IPS-18a (cell line): ENCODE data around the gene TMEM123.

Experiments used
- H3K27ac ChIP-seq: one replicate; pipeline ENCODE4 v1.5.1; 2013; ENCODE audit warnings: low read length
- H3K27me3 ChIP-seq: one replicate; pipeline ENCODE4 v1.6.1; 2013; ENCODE audit warnings: mild to moderate bottlenecking, low read length; ENCODE audit not compliant: control insufficient read depth, insufficient read depth
- H3K36me3 ChIP-seq: one replicate; pipeline ENCODE4 v1.6.1; 2013; ENCODE audit warnings: low read depth, low read length; ENCODE audit not compliant: control insufficient read depth
- H3K4me1 ChIP-seq: one replicate; pipeline ENCODE4 v1.6.1; 2013; ENCODE audit warnings: low read depth, low read length; ENCODE audit not compliant: control insufficient read depth
- H3K4me3 ChIP-seq: one replicate; pipeline ENCODE4 v1.5.1; 2013; ENCODE audit warnings: low read length
- H3K9ac ChIP-seq: one replicate; pipeline ENCODE4 v1.6.1; 2013; ENCODE audit warnings: mild to moderate bottlenecking, low read length, moderate library complexity
- H3K9me3 ChIP-seq: one replicate; pipeline ENCODE4 v1.6.1; 2013; ENCODE audit warnings: low read depth, low read length; ENCODE audit not compliant: control insufficient read depth

TMEM123 gene

DNA sequence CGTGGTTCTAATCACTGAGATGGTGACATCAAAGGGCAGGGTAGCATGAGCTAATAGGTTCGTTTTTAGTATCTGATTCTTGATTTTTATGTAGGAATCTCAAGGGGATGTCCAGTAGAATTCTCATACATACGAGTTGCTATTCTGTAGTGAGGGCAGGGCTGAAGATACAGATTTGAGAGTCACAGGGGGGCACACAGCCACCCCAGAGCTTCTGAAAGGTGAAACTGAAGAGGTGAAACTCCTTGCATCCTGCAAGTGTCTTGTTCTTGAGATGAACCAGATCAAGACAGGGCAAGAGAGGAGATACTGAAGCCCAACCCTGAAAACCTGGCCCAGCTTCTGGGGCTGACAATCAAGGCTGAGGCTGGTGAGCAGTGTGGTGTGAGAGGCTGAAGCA is 35.6 kb upstream of the TMEM123 start:
- no peak overlapping the region for H3K4me3 ChIP-seq
- H3K9ac ChIP-seq = no peak overlapping the region
- H3K36me3 ChIP-seq = no peaks in the 10 kb centered on the region
- no peaks in the 10 kb centered on the region for H3K4me1 ChIP-seq
- H3K27ac ChIP-seq = no peak overlapping the region
- H3K27me3 ChIP-seq = no peaks in the 10 kb centered on the region
- no peaks in the 10 kb centered on the region for H3K9me3 ChIP-seq

DNA sequence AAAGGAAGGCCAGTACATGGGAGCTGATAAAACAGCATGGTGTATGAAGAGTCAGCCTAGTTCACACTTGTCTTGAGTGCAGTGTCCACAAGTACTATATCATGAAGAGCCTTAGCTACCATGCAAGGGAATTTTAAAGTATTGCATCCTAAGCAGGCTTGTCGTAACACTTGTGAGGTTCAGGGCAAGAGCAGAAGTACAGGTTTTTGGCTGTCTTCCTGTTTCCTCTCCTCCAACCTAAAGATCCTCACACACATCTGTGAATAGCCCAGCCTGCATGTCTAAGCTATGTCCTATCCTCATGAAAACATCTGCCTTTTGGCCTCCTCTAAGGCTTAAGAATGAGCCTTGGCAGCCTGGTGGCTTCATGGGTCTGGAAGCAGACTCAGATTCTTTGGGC is 34.6 kb upstream of the TMEM123 start:
- H3K27me3 ChIP-seq = no peaks in the 10 kb centered on the region
- no peak overlapping the region for H3K27ac ChIP-seq
- no peaks in the 10 kb centered on the region for H3K9me3 ChIP-seq
- no peaks in the 10 kb centered on the region for H3K36me3 ChIP-seq
- no peak overlapping the region for H3K4me3 ChIP-seq
- H3K9ac ChIP-seq = no peak overlapping the region
- H3K4me1 ChIP-seq = no peaks in the 10 kb centered on the region

DNA sequence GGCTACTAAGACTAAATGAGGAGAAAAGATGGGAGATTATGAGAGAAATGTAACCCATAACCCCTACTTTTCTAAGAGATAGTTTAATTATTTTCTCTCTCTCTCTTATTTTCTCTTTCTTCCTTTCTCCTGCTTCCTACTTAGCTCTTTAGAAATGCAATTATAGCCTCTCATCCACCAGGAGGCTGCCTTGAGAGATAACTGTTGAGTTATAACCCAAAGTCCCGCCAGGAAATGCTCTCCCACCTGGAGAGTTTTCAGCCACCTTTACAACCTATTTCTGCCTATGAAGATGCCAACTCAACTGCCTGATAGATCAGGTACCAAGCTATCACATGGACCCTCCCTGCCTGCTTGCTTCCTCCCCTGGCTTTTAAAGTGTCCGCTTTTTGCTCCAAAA is 34.0 kb upstream of the TMEM123 start:
- H3K27ac ChIP-seq = no peak overlapping the region
- H3K27me3 ChIP-seq = no peaks in the 10 kb centered on the region
- H3K9me3 ChIP-seq = no peaks in the 10 kb centered on the region
- no peaks in the 10 kb centered on the region for H3K4me1 ChIP-seq
- no peaks in the 10 kb centered on the region for H3K36me3 ChIP-seq
- H3K9ac ChIP-seq = no peak overlapping the region
- no peak overlapping the region for H3K4me3 ChIP-seq

DNA sequence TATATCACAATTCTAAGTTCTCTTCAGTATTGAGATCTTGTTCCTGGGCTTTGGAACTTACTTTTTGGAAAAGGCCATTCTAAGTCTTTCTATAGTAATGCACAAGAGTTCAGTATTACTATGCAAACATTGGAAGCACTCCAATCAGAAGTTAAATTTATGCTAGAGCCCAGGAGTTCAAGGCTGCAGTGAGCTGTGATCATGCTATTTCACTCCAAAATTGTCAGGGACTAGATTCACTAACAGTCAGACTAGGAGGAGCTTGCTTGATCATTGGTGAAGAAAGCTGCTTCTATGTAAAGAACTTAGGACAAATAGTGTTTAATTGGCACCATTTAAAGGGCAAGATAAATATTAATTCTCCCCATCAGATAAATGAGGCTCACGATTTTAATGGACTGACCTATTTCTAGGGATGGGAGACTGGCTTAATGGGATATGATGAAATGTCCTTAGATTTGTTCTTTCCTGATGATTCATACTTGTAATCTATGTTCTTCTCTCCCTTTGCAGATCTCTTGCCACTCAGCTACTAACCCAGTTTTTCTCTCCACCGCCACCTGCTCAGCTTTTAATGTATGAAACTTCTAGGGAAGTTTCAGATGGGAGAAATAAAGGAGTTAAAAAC is 32.6 kb upstream of the TMEM123 start:
- no peak overlapping the region for H3K9ac ChIP-seq
- H3K27ac ChIP-seq = no peak overlapping the region
- H3K4me1 ChIP-seq = no peaks in the 10 kb centered on the region
- no peaks in the 10 kb centered on the region for H3K36me3 ChIP-seq
- no peaks in the 10 kb centered on the region for H3K9me3 ChIP-seq
- no peaks in the 10 kb centered on the region for H3K27me3 ChIP-seq
- no peak overlapping the region for H3K4me3 ChIP-seq

DNA sequence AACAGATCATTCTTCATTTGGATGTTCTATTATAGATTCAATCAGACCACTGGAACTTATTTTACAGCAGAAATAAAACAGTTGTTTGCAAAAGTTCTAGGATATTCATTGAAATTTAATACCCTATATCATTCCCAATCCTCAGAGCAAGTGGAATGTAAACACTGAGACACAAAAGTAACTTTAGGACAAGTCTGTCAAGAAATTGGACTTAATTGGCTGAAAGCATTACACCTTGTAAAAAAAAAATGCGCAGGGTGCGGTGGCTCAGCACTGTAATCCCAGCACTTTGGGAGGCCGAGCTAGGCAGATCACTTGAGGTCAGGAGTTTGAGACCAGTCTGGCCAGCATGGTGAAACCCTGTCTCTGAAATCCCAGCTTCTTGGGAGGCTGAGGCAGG is 29.9 kb upstream of the TMEM123 start:
- no peak overlapping the region for H3K4me3 ChIP-seq
- no peaks in the 10 kb centered on the region for H3K27me3 ChIP-seq
- no peaks in the 10 kb centered on the region for H3K36me3 ChIP-seq
- H3K9ac ChIP-seq = no peak overlapping the region
- H3K27ac ChIP-seq = no peak overlapping the region
- peaks cover 10% of the 10 kb centered on the region for H3K4me1 ChIP-seq
- no peaks in the 10 kb centered on the region for H3K9me3 ChIP-seq

DNA sequence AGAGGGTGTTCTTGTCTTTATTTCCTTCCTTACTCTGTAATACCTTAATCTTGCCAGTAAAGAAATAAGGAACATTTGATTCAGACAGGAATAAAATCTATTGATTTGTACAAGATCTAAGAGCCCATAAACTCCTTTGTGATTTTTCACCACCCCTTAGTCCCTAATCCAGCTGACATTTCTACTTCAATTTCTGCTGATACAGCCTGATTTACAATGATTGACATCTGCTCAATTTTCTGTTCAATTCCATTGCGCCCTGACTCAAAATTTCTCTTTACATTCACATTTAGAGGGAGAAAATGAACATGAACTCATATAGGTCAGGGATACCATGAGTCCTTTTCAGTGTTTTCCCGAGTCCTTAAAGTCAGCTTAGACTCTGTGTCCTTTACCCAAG is 27.2 kb upstream of the TMEM123 start:
- no peak overlapping the region for H3K9ac ChIP-seq
- H3K9me3 ChIP-seq = no peaks in the 10 kb centered on the region
- H3K4me1 ChIP-seq = peaks cover 23% of the 10 kb centered on the region
- no peaks in the 10 kb centered on the region for H3K36me3 ChIP-seq
- no peaks in the 10 kb centered on the region for H3K27me3 ChIP-seq
- H3K4me3 ChIP-seq = no peak overlapping the region
- no peak overlapping the region for H3K27ac ChIP-seq

DNA sequence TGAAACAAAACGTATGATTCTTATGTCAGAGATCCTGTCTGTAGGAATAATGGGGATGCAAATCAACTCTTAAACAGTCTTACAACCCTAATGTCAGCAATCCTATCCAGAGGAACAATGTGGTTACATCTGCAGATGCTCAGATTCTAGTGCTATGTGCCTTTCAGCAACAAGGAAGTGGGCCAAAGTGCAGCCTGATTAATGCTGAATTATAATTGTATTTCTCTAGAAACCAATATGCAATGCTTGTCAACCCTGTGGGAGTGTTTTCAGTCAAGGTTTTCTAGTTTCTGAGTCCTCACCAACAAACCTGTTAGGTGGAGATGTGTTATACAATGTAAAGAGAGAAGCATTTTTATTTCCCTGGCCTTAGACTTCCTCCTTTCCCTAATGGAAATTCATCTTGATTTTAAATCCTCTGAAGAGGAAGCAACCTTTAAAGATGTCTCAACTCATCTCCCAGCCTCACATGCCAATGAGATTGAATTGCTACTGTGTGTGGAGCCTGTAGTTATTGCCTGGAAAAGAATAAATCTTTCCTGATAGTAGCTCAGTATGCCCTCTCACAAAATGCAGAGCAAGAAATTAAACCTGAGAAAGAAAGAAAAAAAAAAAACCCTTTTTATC is 26.2 kb upstream of the TMEM123 start:
- H3K27ac ChIP-seq = no peak overlapping the region
- H3K4me3 ChIP-seq = no peak overlapping the region
- H3K9ac ChIP-seq = no peak overlapping the region
- no peaks in the 10 kb centered on the region for H3K9me3 ChIP-seq
- no peaks in the 10 kb centered on the region for H3K36me3 ChIP-seq
- H3K4me1 ChIP-seq = peaks cover 23% of the 10 kb centered on the region
- H3K27me3 ChIP-seq = no peaks in the 10 kb centered on the region

DNA sequence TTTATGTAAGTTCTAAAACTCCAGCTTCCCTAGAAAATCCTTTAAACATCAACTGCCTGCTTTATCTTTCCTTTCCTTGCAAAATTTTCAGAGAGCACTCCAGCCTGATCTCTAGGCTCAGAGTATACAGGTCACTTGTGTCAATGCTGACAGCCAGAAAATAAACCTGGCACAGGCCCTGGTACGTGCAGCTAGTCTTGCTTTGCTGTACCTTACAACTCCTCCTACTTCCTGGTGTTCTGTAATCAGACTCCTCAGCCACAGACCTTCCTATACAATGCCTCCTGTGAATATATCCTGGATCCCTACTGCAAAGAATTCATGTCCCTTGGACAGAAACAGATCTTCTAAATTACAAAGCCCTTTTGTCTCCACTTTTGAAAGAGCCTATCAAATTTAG is 24.2 kb upstream of the TMEM123 start:
- Histone ChIP-seq H3K27me3 (no peaks in the 10 kb centered on the region), H3K27ac (no peak overlapping the region), H3K36me3 (no peaks in the 10 kb centered on the region), H3K9ac (no peak overlapping the region), H3K4me1 (peaks cover 23% of the 10 kb centered on the region), H3K4me3 (no peak overlapping the region), H3K9me3 (no peaks in the 10 kb centered on the region)

DNA sequence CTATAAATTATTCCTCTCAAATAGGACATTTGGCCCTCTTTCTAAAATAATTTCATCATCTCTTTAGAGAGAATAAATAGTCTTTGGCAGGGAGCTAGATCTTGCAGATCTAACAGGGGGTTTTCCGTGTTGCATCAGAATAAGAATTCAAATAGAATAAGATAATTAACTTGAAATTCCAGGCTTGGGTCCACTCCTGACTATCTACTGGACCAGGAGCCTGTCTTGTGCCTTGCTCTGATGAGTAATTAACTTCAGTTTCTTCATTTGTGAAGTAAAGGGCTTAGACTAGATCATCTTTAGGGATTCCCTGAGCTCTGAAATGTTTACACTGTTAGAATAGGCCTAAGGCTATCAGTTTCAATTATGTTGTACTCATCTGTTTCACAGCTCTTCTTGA is 23.5 kb upstream of the TMEM123 start:
- Histone ChIP-seq H3K4me3 (no peak overlapping the region), H3K27me3 (no peaks in the 10 kb centered on the region), H3K36me3 (no peaks in the 10 kb centered on the region), H3K27ac (no peak overlapping the region), H3K9me3 (no peaks in the 10 kb centered on the region), H3K9ac (no peak overlapping the region), H3K4me1 (peaks cover 23% of the 10 kb centered on the region)

DNA sequence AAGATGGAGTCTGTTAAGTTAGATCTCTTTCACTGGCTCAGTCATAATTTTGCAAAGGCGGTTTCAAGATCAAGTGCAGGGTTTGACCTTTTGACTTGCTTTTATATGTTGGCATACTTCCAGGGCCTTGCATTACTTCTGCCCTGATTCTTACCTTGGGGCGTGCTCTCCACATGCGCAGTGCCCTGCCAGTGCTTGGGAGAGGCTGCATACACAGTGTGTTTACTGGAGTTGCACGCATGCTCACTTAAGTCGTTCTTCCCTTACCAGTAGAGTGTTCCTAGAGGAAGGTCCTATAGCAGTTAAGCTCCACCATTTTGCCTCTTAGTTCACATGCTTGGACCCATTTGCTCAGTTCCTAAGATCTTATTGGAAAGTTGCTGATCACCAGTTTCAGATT is 21.0 kb upstream of the TMEM123 start:
- Histone ChIP-seq H3K4me1 (peaks cover 16% of the 10 kb centered on the region), H3K27ac (no peak overlapping the region), H3K36me3 (no peaks in the 10 kb centered on the region), H3K9me3 (no peaks in the 10 kb centered on the region), H3K27me3 (no peaks in the 10 kb centered on the region), H3K4me3 (no peak overlapping the region), H3K9ac (no peak overlapping the region)

DNA sequence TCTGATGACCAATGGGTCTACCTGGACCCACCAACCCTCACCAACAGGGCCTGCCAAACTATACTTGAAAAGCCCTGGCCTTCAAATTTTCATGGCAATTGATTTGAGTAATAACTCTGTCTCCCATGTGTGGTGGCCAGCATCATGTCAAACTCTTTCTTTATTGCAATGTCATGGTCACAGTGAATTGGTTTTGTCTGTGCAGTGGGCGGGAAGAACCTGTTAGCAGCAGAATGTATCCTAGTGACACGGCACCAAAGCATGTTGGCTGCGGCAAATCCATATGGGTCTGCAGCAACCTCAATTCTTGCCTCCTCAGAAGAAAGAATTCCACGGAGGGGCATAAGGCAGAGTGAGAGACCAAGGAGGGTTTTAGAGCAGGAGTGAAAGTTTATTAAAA is 19.6 kb upstream of the TMEM123 start:
- no peaks in the 10 kb centered on the region for H3K27me3 ChIP-seq
- no peak overlapping the region for H3K9ac ChIP-seq
- H3K4me3 ChIP-seq = no peak overlapping the region
- no peaks in the 10 kb centered on the region for H3K36me3 ChIP-seq
- no peaks in the 10 kb centered on the region for H3K9me3 ChIP-seq
- peaks cover 13% of the 10 kb centered on the region for H3K4me1 ChIP-seq
- H3K27ac ChIP-seq = no peak overlapping the region

DNA sequence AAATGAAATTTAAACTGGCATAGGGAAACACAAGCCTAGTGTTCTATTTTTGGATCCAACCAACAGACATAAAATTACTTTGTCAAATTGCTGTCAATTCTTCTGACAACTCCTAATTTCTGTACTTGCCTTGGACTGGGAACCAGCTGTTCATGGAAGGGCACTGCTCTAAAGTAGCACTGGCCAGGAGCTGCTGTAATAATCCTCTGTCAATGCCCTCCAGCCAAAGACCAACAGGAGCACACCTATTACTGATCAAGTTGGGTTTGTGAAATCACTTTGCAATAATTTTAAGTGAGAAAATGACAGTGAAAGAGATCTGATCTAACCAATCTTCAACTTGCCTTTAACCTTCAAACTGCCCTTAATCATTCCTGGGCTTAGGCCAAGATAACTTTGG is 18.9 kb upstream of the TMEM123 start:
- Histone ChIP-seq H3K9ac (no peak overlapping the region), H3K4me1 (peaks cover 6% of the 10 kb centered on the region)

More for the DNA sequence above, 18.9 kb upstream of the TMEM123 start:
- Histone ChIP-seq H3K36me3 (no peaks in the 10 kb centered on the region), H3K4me3 (no peak overlapping the region), H3K27me3 (no peaks in the 10 kb centered on the region), H3K27ac (no peak overlapping the region), H3K9me3 (no peaks in the 10 kb centered on the region)
